ENCODE measurements around the gene SLC22A23. TPM values are rescaled to one million over a fixed set of nuclear protein-coding genes. Genes with fewer than 3 reads are reported as not detected.

Gene SLC22A23
- total RNA-seq, 4 donors from 2014 or later: 7.6 to 13.1 (median 9.5) TPM

DNA sequence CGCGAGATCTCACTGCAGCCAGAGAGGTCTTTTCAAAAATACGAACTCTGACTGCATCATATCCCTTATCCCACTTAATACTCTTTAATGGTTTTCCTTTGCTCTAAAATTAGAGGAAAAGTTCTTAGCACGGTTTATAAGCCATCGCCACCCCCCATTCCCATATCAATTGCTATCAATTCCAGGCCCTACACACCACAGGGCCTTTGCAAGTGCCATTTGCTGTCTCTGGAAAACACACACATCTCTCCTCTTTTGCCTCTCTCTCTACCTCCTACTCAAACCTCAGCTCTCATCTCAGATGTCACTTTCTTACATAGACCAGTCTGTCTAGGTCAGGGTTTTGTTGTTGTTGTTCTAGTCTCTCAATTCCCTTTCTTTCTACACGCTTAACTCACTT lies 9.8 kb downstream of the SLC22A23 start:
- no peak for DNase-seq (ENCODE audit: extremely low spot score)
- TF ChIP-seq POLR2AphosphoS5 (IDR thresholded peaks at IDR 0.05) (no peak), POLR2A (IDR thresholded peaks at IDR 0.05; ENCODE audit: low read depth) (no peak), EP300 (IDR thresholded peaks at IDR 0.05) (no peak)
- TF ChIP-seq, protein P1, sequence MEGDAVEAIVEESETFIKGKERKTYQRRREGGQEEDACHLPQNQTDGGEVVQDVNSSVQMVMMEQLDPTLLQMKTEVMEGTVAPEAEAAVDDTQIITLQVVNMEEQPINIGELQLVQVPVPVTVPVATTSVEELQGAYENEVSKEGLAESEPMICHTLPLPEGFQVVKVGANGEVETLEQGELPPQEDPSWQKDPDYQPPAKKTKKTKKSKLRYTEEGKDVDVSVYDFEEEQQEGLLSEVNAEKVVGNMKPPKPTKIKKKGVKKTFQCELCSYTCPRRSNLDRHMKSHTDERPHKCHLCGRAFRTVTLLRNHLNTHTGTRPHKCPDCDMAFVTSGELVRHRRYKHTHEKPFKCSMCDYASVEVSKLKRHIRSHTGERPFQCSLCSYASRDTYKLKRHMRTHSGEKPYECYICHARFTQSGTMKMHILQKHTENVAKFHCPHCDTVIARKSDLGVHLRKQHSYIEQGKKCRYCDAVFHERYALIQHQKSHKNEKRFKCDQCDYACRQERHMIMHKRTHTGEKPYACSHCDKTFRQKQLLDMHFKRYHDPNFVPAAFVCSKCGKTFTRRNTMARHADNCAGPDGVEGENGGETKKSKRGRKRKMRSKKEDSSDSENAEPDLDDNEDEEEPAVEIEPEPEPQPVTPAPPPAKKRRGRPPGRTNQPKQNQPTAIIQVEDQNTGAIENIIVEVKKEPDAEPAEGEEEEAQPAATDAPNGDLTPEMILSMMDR (IDR thresholded peaks at IDR 0.05): no peak
- intact Hi-C loops (cut with DNase I): no loop called here
- Histone ChIP-seq H3K9me3 (no peaks in the 10 kb centered on the region), H3K4me1 (peaks cover 0 to 16% (median 8%) of the 10 kb centered on the region in 4 donors), H3K4me3 (no peak overlapping the region), H3K27me3 (no peaks in the 10 kb centered on the region), H3K36me3 (no peaks in the 10 kb centered on the region), H3K27ac (replicated peaks in 1 of 4) (no peak overlapping the region)
- WGBS: 97% methylated on average over 6 of the region's 6 CpGs

DNA sequence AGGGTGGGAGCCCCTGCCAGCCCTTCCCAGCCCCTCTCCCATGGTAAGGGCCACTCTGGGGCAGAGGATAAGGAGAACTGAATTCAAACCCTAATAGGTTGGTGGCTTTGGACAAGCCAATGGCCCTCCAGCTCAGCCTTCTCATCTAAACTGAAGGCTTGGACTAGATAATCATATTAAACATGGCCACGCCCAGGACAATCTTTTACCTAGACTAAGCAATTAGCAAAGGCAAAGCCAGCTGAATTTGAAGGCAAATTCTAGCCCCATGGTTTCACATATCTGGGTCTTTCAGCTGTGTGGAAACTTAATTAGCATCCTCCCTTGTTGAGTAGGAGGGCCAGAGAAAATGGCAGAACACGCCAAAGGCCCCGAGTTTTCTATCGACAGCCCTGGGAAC lies 10.7 kb downstream of the SLC22A23 start:
- no peak for TF ChIP-seq POLR2A (IDR thresholded peaks at IDR 0.05; ENCODE audit: low read depth)
- TF ChIP-seq POLR2AphosphoS5 (IDR thresholded peaks at IDR 0.05): no peak
- TF ChIP-seq, protein P1 (IDR thresholded peaks at IDR 0.05): no peak
- TF ChIP-seq EP300 (IDR thresholded peaks at IDR 0.05): no peak
- Histone ChIP-seq H3K4me3 (no peak overlapping the region), H3K36me3 (no peaks in the 10 kb centered on the region), H3K27me3 (no peaks in the 10 kb centered on the region), H3K27ac (replicated peaks in 1 of 4) (no peak overlapping the region), H3K4me1 (peaks cover 0 to 11% (median 6%) of the 10 kb centered on the region in 4 donors), H3K9me3 (no peaks in the 10 kb centered on the region)
- intact Hi-C loops (cut with DNase I): no loop called here
- 88% methylated on average over 4 of the region's 4 CpGs for WGBS
- no peak for DNase-seq (ENCODE audit: extremely low spot score)

DNA sequence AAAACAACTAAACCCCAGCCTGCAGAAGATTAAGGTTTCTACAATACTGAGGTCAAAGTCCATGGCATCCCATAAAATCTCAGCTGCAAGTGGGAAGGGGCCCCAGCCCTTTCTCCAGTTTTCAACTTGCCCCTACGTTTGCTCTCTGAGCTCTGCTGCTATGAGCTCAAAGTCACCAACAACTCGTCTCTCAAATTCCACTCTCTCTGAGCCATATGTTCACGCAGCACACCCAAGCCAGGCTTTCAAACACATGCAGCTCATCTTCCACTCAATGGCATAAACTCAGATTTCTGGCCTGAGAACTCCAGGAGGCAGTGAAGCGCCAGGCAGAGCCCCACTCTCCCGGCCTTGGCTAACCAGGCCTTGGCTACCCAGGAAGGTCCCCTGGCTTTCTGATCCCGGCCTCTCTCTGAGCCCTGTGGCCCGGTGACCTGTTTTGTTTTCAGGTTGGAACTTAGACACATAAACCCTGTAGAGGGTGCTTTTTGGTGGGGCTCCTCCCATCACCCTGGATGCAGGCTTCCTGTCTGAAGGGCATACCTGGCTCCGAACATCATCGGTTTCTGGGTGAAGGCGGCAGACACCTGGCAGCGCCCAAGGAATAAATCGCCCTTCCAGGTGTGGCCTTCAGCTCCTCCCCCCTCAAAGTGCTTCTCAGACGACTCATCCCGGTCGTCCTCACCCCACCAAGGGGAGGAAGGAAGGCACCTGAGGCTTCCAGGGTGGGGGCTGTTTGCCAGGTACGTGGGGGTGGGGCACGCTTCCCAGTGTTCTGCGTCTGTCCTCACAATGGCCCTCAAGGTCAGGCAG lies 12.4 kb downstream of the SLC22A23 start:
- no peak for TF ChIP-seq POLR2A (IDR thresholded peaks at IDR 0.05; ENCODE audit: low read depth)
- TF ChIP-seq POLR2AphosphoS5 (IDR thresholded peaks at IDR 0.05): no peak
- TF ChIP-seq, protein P1 (IDR thresholded peaks at IDR 0.05): no peak
- no peak for TF ChIP-seq EP300 (IDR thresholded peaks at IDR 0.05)
- Histone ChIP-seq H3K4me3 (no peak overlapping the region), H3K36me3 (no peaks in the 10 kb centered on the region), H3K4me1 (peaks cover 0 to 3% (median under 1%) of the 10 kb centered on the region in 4 donors), H3K27ac (replicated peaks in 1 of 4) (no peak overlapping the region), H3K27me3 (no peaks in the 10 kb centered on the region), H3K9me3 (no peaks in the 10 kb centered on the region)
- 94% methylated on average over 15 of the region's 18 CpGs for WGBS
- intact Hi-C loops (cut with DNase I): no loop called here
- DNase-seq (ENCODE audit: extremely low spot score): no peak

DNA sequence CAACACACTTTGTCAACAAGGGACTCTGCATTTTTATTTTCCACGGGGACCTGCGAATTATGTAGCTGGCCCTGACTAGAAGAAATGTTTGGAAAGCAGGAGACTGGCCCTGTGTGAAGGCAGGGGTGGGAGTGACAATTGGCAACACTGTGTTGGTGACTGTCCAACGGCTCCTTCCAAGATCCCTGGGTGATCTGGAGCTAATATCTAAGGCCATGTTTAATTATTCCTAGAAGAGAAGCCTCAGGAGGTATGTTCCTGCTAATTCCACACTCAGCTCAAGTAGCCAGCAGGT lies 13.7 kb downstream of the SLC22A23 start:
- H3K9me3 ChIP-seq: no peaks in the 10 kb centered on the region
- TF ChIP-seq EP300 (IDR thresholded peaks at IDR 0.05) (no peak), POLR2AphosphoS5 (IDR thresholded peaks at IDR 0.05) (no peak), POLR2A (IDR thresholded peaks at IDR 0.05; ENCODE audit: low read depth) (no peak)
- TF ChIP-seq, protein P1 (IDR thresholded peaks at IDR 0.05): no peak
- no peak for DNase-seq (ENCODE audit: extremely low spot score)
- no peak overlapping the region for H3K4me3 ChIP-seq
- no peaks in the 10 kb centered on the region for H3K27me3 ChIP-seq
- H3K27ac ChIP-seq (replicated peaks in 1 of 4): no peak overlapping the region
- H3K36me3 ChIP-seq: no peaks in the 10 kb centered on the region
- 51% methylated on average over 3 of the region's 3 CpGs for WGBS
- H3K4me1 ChIP-seq: peaks cover 6 to 16% (median 12%) of the 10 kb centered on the region in 4 donors
- intact Hi-C loops (cut with DNase I): no loop called here

All from esophagus muscularis mucosa (tissue), 4 donors.